HG03565 (cell line): ENCODE results near the gene PCDHB9.
"Not testable (repeated sequence)": the region's sequence is repeated elsewhere in the genome, so short reads cannot be mapped to it uniquely, and the experiment has no call there.

Source experiments
- ATAC-seq: cut with Tn5 transposase; IDR thresholded peaks from one replicate; pipeline ENCODE4 v1.9.1; 2021; ENCODE audit warnings: mild to moderate bottlenecking, moderate library complexity; ENCODE audit not compliant: unreplicated experiment

The PCDHB9 gene

DNA sequence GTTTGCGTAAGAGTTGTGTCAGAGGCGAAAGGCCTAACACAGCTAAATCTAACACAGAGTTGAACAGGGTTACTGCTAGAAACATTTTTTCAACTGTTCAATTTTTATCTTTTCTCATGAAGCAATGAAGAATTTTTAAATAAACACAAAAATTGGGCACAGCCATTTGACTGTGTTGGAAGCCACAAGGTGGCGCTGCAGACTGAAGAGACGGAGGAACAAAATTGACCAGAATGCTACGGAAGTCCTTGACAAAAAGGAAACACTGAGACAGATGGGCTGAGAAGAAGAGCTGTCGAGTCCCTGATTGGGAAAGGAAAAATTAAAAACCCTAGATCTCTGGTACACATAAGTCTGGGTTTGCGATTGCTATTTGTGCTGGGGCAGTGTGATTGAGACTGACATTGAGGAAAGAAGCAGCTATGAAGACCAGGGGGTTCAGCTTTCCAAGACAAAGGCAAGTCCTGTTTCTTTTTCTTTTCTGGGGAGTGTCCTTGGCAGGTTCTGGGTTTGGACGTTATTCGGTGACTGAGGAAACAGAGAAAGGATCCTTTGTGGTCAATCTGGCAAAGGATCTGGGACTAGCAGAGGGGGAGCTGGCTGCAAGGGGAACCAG lies at the start of gene PCDHB9:
TSS of gene PCDHB9 (plus strand) at position 265 of the 616 bp plus-strand sequence. CDS start at position 423, 158 bp downstream.
- ATAC-seq: no peak

DNA sequence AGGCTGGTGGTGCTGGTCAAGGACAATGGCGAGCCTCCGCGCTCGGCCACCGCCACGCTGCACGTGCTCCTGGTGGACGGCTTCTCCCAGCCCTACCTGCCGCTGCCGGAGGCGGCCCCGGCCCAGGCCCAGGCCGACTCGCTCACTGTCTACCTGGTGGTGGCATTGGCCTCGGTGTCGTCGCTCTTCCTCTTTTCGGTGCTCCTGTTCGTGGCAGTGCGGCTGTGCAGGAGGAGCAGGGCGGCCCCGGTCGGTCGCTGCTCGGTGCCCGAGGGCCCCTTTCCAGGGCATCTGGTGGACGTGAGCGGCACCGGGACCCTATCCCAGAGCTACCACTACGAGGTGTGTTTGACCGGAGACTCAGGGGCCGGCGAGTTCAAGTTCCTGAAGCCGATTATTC lies 49.6 kb upstream of the PCDHB9 start:
- ATAC-seq: not testable (repeated sequence)

DNA sequence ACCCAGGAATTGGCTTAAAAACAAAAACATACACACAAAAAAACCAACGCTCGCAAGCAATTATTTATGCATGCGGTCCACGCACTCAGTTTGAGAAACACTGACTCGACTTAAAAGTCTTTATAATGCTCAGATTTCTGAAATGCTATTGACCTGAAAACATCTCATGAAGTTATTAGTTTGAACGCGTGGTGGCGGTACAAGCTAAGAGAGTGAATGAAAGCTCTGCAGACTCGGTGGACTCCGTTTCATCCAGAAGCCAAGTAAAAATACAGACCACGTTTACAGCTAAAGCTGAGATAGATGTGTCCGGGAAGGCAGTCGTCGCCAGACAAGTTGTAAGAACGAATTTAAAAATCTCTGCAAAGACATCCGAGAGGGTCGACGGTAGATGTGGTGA lies 37.1 kb upstream of the PCDHB9 start, which contains the start of gene PCDHB6:
TSS of gene PCDHB6 (plus strand) at position 246 of the 400 bp plus-strand sequence. CDS start 201 bp downstream, outside the sequence.
- ATAC-seq: no peak

DNA sequence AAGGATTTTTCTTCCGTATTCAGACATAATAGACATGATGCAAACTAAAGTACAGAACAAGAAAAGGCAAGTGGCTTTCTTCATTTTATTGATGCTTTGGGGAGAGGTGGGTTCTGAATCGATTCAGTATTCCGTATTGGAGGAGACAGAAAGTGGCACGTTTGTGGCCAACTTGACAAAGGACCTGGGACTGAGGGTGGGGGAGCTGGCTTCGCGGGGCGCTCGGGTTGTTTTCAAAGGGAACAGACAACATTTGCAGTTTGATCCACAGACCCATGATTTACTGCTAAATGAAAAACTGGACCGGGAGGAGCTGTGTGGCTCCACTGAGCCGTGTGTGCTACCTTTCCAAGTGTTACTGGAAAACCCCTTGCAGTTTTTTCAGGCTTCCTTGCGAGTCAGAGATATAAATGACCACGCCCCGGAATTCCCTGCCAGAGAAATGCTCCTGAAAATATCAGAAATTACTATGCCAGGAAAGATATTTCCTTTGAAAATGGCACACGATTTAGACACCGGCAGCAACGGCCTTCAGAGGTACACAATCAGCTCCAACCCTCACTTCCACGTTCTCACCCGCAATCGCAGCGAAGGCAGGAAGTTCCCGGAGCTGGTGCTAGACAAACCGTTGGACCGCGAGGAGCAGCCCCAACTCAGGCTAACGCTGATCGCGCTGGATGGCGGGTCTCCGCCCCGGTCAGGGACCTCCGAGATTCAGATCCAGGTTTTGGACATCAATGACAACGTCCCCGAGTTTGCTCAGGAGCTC lies 36.6 kb upstream of the PCDHB9 start:
- no peak for ATAC-seq

DNA sequence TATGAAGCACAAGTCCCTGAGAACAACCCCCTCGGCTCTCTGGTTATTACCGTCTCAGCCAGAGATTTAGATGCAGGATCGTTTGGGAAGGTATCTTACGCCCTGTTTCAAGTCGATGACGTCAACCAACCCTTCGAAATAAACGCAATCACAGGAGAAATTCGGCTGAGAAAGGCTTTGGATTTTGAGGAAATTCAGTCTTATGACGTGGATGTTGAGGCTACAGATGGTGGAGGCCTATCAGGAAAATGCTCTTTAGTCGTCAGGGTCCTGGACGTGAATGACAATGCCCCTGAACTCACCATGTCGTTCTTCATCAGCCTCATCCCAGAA lies 36.0 kb upstream of the PCDHB9 start:
- no peak for ATAC-seq

DNA sequence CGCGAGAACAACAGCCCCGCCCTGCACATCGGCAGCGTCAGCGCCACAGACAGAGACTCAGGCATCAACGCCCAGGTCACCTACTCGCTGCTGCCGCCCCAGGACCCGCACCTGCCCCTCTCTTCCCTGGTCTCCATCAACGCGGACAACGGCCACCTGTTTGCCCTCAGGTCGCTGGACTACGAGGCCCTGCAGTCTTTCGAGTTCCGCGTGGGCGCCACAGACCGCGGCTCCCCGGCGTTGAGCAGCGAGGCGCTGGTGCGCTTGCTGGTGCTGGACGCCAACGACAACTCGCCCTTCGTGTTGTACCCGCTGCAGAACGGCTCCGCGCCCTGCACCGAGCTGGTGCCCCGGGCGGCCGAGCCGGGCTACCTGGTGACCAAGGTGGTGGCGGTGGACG lies 35.3 kb upstream of the PCDHB9 start:
- ATAC-seq: not testable (repeated sequence)

DNA sequence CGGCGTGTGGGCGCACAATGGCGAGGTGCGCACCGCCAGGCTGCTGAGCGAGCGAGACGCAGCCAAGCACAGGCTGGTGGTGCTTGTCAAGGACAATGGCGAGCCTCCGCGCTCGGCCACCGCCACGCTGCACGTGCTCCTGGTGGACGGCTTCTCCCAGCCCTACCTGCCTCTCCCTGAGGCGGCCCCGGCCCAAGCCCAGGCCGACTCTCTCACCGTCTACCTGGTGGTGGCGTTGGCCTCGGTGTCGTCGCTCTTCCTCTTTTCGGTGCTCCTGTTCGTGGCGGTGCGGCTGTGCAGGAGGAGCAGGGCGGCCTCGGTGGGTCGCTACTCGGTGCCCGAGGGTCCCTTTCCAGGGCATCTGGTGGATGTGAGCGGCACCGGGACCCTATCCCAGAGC lies 34.9 kb upstream of the PCDHB9 start:
- ATAC-seq: not testable (repeated sequence)

DNA sequence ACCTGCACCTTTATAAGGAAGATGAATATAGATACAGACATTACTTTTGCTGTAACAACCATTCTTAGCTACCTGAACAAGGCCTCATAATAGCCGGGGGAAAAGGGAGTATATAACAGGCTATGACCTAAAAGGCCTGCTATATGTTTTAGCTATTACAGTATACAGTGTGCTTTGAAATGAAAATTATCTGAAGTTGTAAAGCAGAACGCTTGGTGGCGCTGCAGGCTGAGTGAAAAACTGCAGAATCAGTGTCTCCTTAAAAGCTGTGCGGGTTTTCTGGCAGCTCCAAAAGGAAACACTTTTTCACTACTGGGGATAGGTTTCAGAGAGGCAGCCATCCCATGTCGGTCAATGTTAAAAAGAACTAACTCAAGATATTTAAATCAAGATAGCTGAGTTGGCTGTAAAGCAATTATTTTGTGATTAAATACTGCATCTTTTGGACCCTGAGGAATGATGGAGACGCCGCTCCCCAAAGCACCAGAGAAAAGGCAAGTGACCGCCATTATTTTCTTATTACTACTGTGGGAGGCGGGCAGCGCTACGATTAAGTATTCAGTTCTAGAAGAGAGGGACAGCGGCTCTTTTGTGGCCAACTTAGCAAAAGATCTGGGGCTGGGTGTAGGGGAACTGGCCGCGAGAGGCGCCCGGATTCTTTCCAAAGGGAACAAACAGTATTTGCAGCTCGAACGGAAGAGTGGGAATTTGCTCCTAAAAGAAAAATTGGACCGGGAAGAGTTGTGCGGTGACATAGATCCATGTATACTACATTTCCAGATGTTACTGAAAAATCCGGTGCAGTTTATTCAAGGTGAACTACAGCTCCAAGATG lies 31.2 kb upstream of the PCDHB9 start:
- ATAC-seq: no peak

DNA sequence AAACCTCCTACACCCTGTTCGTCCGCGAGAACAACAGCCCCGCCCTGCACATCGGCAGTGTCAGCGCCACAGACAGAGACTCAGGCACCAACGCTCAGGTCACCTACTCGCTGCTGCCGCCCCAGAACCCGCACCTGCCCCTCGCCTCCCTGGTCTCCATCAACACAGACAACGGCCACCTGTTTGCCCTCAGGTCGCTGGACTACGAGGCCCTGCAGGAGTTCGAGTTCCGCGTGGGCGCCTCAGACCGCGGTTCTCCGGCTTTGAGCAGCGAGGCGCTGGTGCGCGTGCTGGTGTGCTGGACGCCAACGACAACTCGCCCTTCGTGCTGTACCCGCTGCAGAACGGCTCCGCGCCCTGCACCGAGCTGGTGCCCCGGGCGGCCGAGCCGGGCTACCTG lies 29.6 kb upstream of the PCDHB9 start:
- ATAC-seq: not testable (repeated sequence)

DNA sequence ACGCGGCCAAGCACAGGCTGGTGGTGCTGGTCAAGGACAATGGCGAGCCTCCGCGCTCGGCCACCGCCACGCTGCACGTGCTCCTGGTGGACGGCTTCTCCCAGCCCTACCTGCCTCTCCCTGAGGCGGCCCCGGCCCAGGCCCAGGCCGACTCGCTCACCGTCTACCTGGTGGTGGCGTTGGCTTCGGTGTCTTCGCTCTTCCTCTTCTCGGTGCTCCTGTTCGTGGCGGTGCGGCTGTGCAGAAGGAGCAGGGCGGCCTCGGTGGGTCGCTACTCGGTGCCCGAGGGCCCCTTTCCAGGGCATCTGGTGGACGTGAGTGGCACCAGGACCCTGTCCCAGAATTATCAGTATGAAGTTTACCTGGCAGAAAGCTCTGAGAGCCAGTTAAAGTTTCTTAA lies 29.1 kb upstream of the PCDHB9 start:
- ATAC-seq: not testable (repeated sequence)

DNA sequence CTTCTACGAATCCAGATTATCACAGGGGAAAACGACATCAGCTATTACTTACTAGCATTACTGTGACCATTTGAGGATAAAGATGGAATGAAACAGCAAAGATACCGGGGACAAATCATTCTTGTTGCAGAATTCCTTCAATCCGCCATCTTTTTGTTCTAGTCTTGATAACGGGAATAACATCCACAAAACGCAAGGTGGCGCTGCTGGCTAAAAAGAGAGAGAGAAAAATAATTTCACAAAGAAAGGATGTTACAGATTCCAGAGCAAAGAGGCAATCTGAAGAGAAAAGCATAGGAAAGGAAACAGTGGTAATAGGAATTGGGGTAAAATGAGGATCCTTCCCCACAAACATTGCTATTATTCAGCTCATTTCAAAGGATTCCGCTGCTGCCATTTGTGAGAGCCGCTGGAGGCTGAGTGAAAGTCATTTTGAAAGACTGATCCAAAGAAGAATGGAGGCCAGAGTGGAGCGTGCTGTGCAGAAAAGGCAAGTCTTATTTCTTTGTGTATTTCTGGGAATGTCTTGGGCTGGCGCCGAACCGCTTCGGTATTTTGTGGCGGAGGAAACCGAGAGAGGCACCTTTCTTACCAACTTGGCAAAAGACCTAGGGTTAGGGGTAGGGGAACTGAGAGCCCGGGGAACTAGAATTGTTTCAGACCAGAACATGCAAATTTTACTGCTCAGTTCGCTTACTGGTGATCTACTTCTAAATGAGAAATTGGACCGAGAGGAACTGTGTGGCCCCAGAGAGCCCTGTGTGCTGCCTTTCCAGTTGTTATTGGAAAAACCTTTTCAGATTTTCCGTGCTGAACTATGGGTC lies 14.4 kb upstream of the PCDHB9 start, which contains the start of gene PCDHB7:
TSS of gene PCDHB7 (plus strand) at position 264 of the 824 bp plus-strand sequence. CDS start at position 456, 192 bp downstream.
- no peak for ATAC-seq

DNA sequence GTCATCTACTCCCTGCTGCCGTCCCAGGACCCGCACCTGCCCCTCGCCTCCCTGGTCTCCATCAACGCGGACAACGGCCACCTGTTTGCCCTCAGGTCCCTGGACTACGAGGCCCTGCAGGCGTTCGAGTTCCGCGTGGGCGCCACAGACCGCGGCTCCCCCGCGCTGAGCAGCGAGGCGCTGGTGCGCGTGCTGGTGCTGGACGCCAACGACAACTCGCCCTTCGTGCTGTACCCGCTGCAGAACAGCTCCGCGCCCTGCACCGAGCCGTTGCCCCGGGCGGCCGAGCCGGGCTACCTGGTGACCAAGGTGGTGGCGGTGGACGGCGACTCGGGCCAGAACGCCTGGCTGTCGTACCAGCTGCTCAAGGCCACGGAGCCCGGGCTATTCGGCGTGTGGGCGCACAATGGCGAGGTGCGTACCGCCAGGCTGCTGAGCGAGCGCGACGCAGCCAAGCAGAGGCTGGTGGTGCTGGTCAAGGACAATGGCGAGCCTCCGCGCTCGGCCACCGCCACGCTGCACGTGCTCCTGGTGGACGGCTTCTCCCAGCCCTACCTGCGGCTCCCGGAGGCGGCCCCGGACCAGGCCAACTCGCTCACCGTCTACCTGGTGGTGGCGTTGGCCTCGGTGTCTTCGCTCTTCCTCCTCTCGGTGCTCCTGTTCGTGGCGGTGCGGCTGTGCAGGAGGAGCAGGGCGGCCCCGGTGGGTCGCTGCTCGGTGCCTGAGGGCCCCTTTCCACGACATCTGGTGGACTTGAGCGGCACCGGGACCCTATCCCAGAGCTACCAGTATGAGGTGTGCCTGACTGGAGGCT lies 12.5 kb upstream of the PCDHB9 start:
- not testable (repeated sequence) for ATAC-seq

DNA sequence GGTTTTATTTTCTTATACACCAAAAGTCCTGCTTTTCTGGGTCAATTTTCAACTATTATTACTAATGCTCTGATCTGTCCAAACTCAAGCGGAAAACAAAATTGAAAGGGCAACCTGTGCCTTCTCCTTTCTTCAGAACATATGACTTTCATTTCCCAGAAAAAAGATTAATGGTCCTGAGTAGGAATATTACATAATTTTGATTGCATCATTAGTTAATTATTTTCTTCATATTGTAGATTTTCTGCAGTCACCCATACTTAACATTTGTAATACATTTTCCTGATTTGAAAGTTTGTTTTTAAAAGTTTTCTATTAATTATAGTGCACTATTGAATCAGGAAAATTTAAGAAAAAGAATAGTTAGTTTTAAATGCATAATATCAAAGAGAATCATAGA lies 11.0 kb upstream of the PCDHB9 start:
- no peak for ATAC-seq

DNA sequence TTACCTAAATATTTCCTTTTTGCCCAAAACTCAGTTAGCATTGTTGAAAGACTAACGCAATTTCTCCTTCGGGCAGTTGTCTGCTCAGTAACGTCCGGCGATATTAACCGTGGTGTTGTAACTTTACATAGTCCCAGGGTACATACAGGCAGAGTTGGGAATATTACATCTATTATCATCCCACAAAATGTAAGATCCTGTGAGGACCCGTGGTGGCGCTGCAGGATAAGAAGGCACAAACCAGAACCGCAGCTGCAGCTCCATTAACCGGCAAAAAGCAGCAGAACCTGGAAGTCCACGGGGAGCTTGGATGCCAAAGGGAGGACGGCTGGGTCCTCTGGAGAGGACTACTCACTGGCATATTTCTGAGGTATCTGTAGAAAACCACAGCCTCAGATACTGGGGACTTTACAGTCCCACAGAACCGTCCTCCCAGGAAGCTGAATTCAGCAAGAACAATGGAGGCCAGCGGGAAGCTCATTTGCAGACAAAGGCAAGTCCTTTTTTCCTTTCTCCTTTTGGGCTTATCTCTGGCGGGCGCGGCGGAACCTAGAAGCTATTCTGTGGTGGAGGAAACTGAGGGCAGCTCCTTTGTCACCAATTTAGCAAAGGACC lies 9.3 kb upstream of the PCDHB9 start, which contains the start of gene PCDHB8:
TSS of gene PCDHB8 (plus strand) at position 214 of the 615 bp plus-strand sequence. CDS start at position 459, 245 bp downstream.
- not testable (repeated sequence) for ATAC-seq

DNA sequence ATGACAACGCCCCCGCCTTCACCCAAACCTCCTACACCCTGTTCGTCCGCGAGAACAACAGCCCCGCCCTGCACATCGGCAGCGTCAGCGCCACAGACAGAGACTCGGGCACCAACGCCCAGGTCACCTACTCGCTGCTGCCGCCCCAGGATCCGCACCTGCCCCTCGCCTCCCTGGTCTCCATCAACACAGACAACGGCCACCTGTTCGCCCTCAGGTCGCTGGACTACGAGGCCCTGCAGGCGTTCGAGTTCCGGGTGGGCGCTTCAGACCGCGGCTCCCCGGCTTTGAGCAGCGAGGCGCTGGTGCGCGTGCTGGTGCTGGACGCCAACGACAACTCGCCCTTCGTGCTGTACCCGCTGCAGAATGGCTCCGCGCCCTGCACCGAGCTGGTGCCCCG lies 7.6 kb upstream of the PCDHB9 start:
- not testable (repeated sequence) for ATAC-seq

DNA sequence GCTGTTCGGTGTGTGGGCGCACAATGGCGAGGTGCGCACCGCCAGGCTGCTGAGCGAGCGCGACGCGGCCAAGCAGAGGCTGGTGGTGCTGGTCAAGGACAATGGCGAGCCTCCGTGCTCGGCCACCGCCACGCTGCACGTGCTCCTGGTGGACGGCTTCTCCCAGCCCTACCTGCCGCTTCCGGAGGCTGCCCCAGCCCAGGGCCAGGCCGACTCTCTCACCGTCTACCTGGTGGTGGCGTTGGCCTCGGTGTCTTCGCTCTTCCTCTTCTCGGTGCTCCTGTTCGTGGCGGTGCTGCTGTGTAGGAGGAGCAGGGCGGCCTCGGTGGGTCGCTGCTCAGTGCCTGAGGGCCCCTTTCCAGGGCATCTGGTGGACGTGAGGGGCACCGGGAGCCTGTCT lies 7.1 kb upstream of the PCDHB9 start:
- not testable (repeated sequence) for ATAC-seq

DNA sequence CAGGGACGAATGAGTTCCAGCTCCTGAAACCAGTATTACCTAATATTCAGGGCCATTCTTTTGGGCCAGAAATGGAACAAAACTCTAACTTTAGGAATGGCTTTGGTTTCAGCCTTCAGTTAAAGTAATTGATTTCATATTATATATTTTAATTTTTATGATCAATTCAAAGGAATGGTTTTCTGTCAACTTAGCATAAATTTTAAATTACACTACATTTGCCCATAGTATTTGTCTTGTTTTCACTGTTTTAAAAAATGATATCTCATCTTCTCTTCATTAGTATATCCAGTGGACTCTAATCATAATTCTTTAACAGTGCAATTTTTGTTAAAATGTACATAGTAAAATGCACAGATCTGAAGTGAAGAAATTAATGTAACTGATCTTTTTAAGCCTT lies 6.6 kb upstream of the PCDHB9 start:
- ATAC-seq: no peak

DNA sequence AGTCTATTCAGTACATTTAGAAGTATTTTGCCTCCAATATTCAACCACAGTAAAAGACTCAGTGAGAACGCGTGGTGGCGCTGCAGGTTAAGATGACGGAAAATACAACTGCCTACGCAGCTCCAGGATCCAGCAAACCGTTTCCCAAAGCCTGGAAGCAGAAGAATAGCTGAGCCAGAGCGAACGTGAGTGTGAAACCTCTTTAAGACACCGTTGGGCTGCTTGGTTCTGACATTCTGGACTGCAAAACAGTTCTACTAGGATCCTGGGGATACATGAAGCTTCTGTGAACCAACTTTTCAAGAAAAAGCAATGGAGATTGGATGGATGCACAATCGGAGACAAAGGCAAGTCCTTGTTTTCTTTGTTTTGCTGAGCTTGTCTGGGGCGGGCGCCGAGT lies 4.7 kb upstream of the PCDHB9 start, which contains the start of gene PCDHB16:
TSS of gene PCDHB16 (plus strand) at position 140 of the 400 bp plus-strand sequence. CDS start at position 313, 173 bp downstream.
- no peak for ATAC-seq
